Esophagus squamous epithelium (tissue), 5 donors: ENCODE results near the gene EGR2. TPM values are rescaled to one million over a fixed set of nuclear protein-coding genes. Genes with fewer than 3 reads are reported as not detected.

Experiments
- DNase-seq: peaks from one replicate; lab custom pipeline; 2025; lab: John Stamatoyannopoulos, UW
- H3K27ac ChIP-seq, 4 donors: fragments of 200-600 bp; sonication (generic); one replicate each; pipeline ENCODE4 v1.5.1; 2016 to 2019; ENCODE audit warnings: mild to moderate bottlenecking in 1 of 4
- H3K27me3 ChIP-seq, 4 donors: fragments of 200-600 bp; sonication (generic); 1 replicate in 3 of 4; 2 replicates in 1 of 4; pipeline versions ENCODE4 v1.5.1 to v1.6.0; 2017 to 2021; ENCODE audit warnings: antibody characterized with exemption in 1 of 4
- H3K36me3 ChIP-seq, 3 donors: fragments of 200-600 bp; sonication (generic); one replicate each; pipeline ENCODE4 v1.5.1; 2016 to 2019
- H3K4me1 ChIP-seq, 3 donors: fragments of 200-600 bp; sonication (generic); one replicate each; pipeline ENCODE4 v1.5.1; 2017 to 2019
- H3K4me3 ChIP-seq, 4 donors: fragments of 200-600 bp; sonication (generic); 1 replicate in 3 of 4; 2 replicates in 1 of 4; pipeline ENCODE4 v1.5.1; 2016 to 2019; ENCODE audit warnings: mild to moderate bottlenecking in 2 of 4, moderate library complexity in 1 of 4
- H3K9me3 ChIP-seq, 3 donors: fragments of 200-600 bp; sonication (generic); one replicate each; pipeline ENCODE4 v1.5.1; 2016 to 2019
- CTCF ChIP-seq, 6 experiments: fragments of 450-650 bp in 4 of 6; fragments of 200-600 bp in 2 of 6; sonication (generic) in 2 of 6; IDR thresholded peaks; one replicate each; pipeline ENCODE4 v1.5.1; 2016 to 2019; ENCODE audit warnings: antibody characterized with exemption in 6 of 6, mild to moderate bottlenecking in 4 of 6, moderate library complexity in 4 of 6
- POLR2A ChIP-seq, 4 donors: fragments of 450-650 bp; IDR thresholded peaks; one replicate each; pipeline ENCODE4 v1.6.1; 2017; ENCODE audit warnings: antibody characterized with exemption in 4 of 4, mild to moderate bottlenecking in 4 of 4, moderate library complexity in 3 of 4
- WGBS, 2 donors: methylation state at CpG; one replicate each; pipeline ENCODE4 v1.1.5; 2018; 5-methylcytosine and 5-hydroxymethylcytosine counted together
- intact Hi-C: fragments of 100-400 bp; cut with DNase I; formaldehyde crosslinking; loops from one replicate; pipeline ENCODE4 v1.15.0; 2022
- total RNA-seq, 4 donors: library from RNA; depleted of rRNA; stranded (reverse); fragments of >200 nt; gene quantifications; one replicate each; pipeline ENCODE4 v1.1.0, GENCODE V29; 2016
- donor health status: DM: yes; HTN: yes; CAD: no.

The EGR2 gene
- total RNA-seq, 4 donors from 2014 or later: under 0.01 to 0.62 (median 0.48) TPM

GRCh38 chr10:62856021-62856420, 39.9 kb upstream of the EGR2 start:
- H3K4me3 ChIP-seq: no peak overlapping the region
- no peaks in the 10 kb centered on the region for H3K27me3 ChIP-seq
- intact Hi-C loops: no loop called here
- no peak overlapping the region for H3K27ac ChIP-seq
- no peaks in the 10 kb centered on the region for H3K9me3 ChIP-seq
- DNase-seq: no peak
- TF ChIP-seq POLR2A (IDR thresholded peaks at IDR 0.05) (no peak), CTCF (IDR thresholded peaks at IDR 0.05) (no peak)
- H3K4me1 ChIP-seq: no peaks in the 10 kb centered on the region
- WGBS, 2 donors: 57 to 67% methylated on average over 4 of the region's 4 CpGs
- no peaks in the 10 kb centered on the region for H3K36me3 ChIP-seq

GRCh38 chr10:62853710-62854109, 37.5 kb upstream of the EGR2 start:
- no peak for DNase-seq
- no peaks in the 10 kb centered on the region for H3K4me1 ChIP-seq
- 50 to 74% methylated on average over 5 of the region's 5 CpGs for WGBS, 2 donors
- H3K36me3 ChIP-seq: no peaks in the 10 kb centered on the region
- H3K27ac ChIP-seq: no peak overlapping the region
- no peak overlapping the region for H3K4me3 ChIP-seq
- intact Hi-C loops: no loop called here
- H3K27me3 ChIP-seq: no peaks in the 10 kb centered on the region
- TF ChIP-seq CTCF (IDR thresholded peaks at IDR 0.05): no peak
- TF ChIP-seq POLR2A (IDR thresholded peaks at IDR 0.05): no peak
- H3K9me3 ChIP-seq: no peaks in the 10 kb centered on the region

- H3K36me3 ChIP-seq: no peaks in the 10 kb centered on the region
- no peak for DNase-seq
- H3K4me3 ChIP-seq: no peak overlapping the region
- TF ChIP-seq POLR2A (IDR thresholded peaks at IDR 0.05): no peak
- H3K27ac ChIP-seq: no peak overlapping the region
- intact Hi-C loops: no loop called here
- no peaks in the 10 kb centered on the region for H3K27me3 ChIP-seq
- 50 to 58% methylated on average over 6 of the region's 6 CpGs for WGBS, 2 donors
- no peaks in the 10 kb centered on the region for H3K4me1 ChIP-seq
- peaks cover 0 to under 1% (median 0%) of the 10 kb centered on the region in 3 donors for H3K9me3 ChIP-seq
These were observed 37.0 kb upstream of the EGR2 start for GRCh38 chr10:62852961-62853702.

GRCh38 chr10:62851442-62851841, 35.3 kb upstream of the EGR2 start:
- intact Hi-C loops: no loop called here
- Histone ChIP-seq H3K27ac (no peak overlapping the region), H3K4me1 (no peaks in the 10 kb centered on the region), H3K9me3 (peaks cover 0 to 17% (median 8%) of the 10 kb centered on the region in 3 donors), H3K36me3 (no peaks in the 10 kb centered on the region), H3K4me3 (no peak overlapping the region), H3K27me3 (no peaks in the 10 kb centered on the region)
- TF ChIP-seq POLR2A (IDR thresholded peaks at IDR 0.05): no peak
- TF ChIP-seq CTCF (IDR thresholded peaks at IDR 0.05): peak in 1 of 6 experiments; percentile 29
- DNase-seq: no peak
- WGBS, 2 donors: 38% methylated on average over 2 of the region's 2 CpGs

- no peak overlapping the region for H3K4me3 ChIP-seq
- intact Hi-C loops: no loop called here
- no peak for DNase-seq
- TF ChIP-seq POLR2A (IDR thresholded peaks at IDR 0.05) (no peak), CTCF (IDR thresholded peaks at IDR 0.05) (no peak)
- H3K27me3 ChIP-seq: no peaks in the 10 kb centered on the region
- no peak overlapping the region for H3K27ac ChIP-seq
- peaks cover 0 to 18% (median 8%) of the 10 kb centered on the region in 3 donors for H3K9me3 ChIP-seq
- H3K4me1 ChIP-seq: no peaks in the 10 kb centered on the region
- H3K36me3 ChIP-seq: no peaks in the 10 kb centered on the region
- WGBS, 2 donors: 48 to 60% methylated on average over 3 of the region's 3 CpGs
These were observed 34.5 kb upstream of the EGR2 start for GRCh38 chr10:62850646-62851045.
